K562 (cell line): ENCODE data around the gene ERCC1. TPM values are rescaled to one million over a fixed set of nuclear protein-coding genes. Genes with fewer than 3 reads are reported as not detected.

ENCODE experiments used
- CBX1 ChIP-seq: sonication (generic); IDR thresholded peaks from 2 replicates; pipeline ENCODE4 v1.6.1; 2016; ENCODE audit warnings: antibody characterized with exemption, low read depth, mild to moderate bottlenecking
- ELF1 ChIP-seq: fragments of 200-800 bp; sonication (Bioruptor generic); IDR thresholded peaks from 2 replicates; pipeline ENCODE4 v1.6.1; 2016; ENCODE audit warnings: missing genetic modification characterization, missing compliant biosample characterization
- GABPB1 ChIP-seq: sonication (generic); formaldehyde crosslinking; IDR thresholded peaks from 2 replicates; pipeline ENCODE4 v1.8.0; 2022; ENCODE audit warnings: mild to moderate bottlenecking, missing genetic modification reagents
- GTF2A2 ChIP-seq: IDR thresholded peaks from 2 replicates; pipeline ENCODE4 v1.6.1; 2016; ENCODE audit warnings: mild to moderate bottlenecking, missing genetic modification characterization, missing compliant biosample characterization
- HCFC1 ChIP-seq: IDR thresholded peaks from 2 replicates; pipeline ENCODE4 v1.6.1; 2012; ENCODE audit warnings: low read depth, low read length, improper control_type of control experiment
- HIVEP1 ChIP-seq: fragments of 250-450 bp; sonication (Bioruptor Pico); IDR thresholded peaks from 2 replicates; pipeline ENCODE4 v1.4.0; 2020; ENCODE audit warnings: mild to moderate bottlenecking
- NR2C2 ChIP-seq, 2 experiments: fragments of 200-800 bp in 1 of 2; sonication (Bioruptor generic) in 1 of 2; sonication (generic) in 1 of 2; formaldehyde crosslinking in 1 of 2; IDR thresholded peaks; 2 replicates each; pipeline versions ENCODE4 v1.6.1 to v1.8.0; 2016 to 2022; ENCODE audit warnings: mild to moderate bottlenecking in 1 of 2, missing compliant biosample characterization in 1 of 2, missing genetic modification characterization in 1 of 2, missing genetic modification reagents in 1 of 2
- PYGO2 ChIP-seq: fragments of 450-650 bp; IDR thresholded peaks from 2 replicates; pipeline ENCODE4 v1.6.1; 2016; ENCODE audit warnings: mild to moderate bottlenecking, missing genetic modification characterization, moderate library complexity, missing compliant biosample characterization
- RBBP5 ChIP-seq: fragments of 200-600 bp; sonication (generic); IDR thresholded peaks from 2 replicates; pipeline ENCODE4 v1.6.1; 2012; ENCODE audit warnings: borderline replicate concordance, mild to moderate bottlenecking, low read length, control low read depth, inconsistent platforms; ENCODE audit not compliant: insufficient read depth, poor library complexity, severe bottlenecking
- RBM39 ChIP-seq: fragments of 200-400 bp; formaldehyde crosslinking; optimal IDR thresholded peaks from 2 replicates; pipeline ENCODE3; 2018; ENCODE audit warnings: low read depth, low read length
- RFX1 ChIP-seq: fragments of 450-650 bp; IDR thresholded peaks from 2 replicates; pipeline ENCODE4 v1.6.1; 2016; ENCODE audit warnings: mild to moderate bottlenecking, moderate library complexity
- SLC30A9 ChIP-seq: fragments of 250-450 bp; sonication (Bioruptor Pico); IDR thresholded peaks from 2 replicates; pipeline ENCODE4 v1.8.0; 2022; ENCODE audit warnings: mild to moderate bottlenecking, moderate library complexity
- SMAD2 ChIP-seq: fragments of 150-350 bp; IDR thresholded peaks from 2 replicates; pipeline ENCODE4 v1.6.1; 2014; ENCODE audit warnings: low read depth, mild to moderate bottlenecking, low read length
- YY1 ChIP-seq, 3 experiments: IDR thresholded peaks; 2 replicates each; pipeline ENCODE4 v1.6.1; 2011; ENCODE audit warnings: low read length in 2 of 3, mild to moderate bottlenecking in 2 of 3, moderate library complexity in 2 of 3, borderline replicate concordance in 1 of 3, control low read depth in 1 of 3, low read depth in 1 of 3; ENCODE audit not compliant: insufficient read depth in 3 of 3, insufficient replicate concordance in 2 of 3, control insufficient read depth in 1 of 3, insufficient read length in 1 of 3; ENCODE audit errors: extremely low read depth in 1 of 3
- ZNF764 ChIP-seq: fragments of 250-450 bp; sonication (Bioruptor Pico); IDR thresholded peaks from 2 replicates; pipeline ENCODE4 v1.4.0; 2020; ENCODE audit warnings: low read depth, mild to moderate bottlenecking, moderate library complexity
- polyA plus RNA-seq, 8 experiments: library from polyadenylated mRNA; depleted of rRNA in 4 of 8; stranded (reverse) in 5 of 8; unstranded in 3 of 8; fragments of >200 nt; fragmentation: Nextera tagmentation in 2 of 8; fragmentation: Illumina TruSeq in 1 of 8; extraction: Ambion mirVana in 2 of 8; extraction: Trizol in 1 of 8; gene quantifications; 2 replicates each; pipeline versions ENCODE4 v1.2.1 to v1.2.3, GENCODE V29; 2011 to 2014; ENCODE audit warnings: inconsistent platforms in 1 of 8, missing spikeins in 1 of 8
- total RNA-seq, 7 experiments: library from RNA; depleted of rRNA in 6 of 7; stranded (reverse); fragments of >200 nt in 6 of 7; fragmentation: Illumina TruSeq in 2 of 7; extraction: Trizol in 2 of 7; gene quantifications; 2 replicates each; pipeline versions ENCODE4 v1.2.1 to v1.2.3, GENCODE V29; 2011 to 2021; ENCODE audit warnings: low replicate concordance in 1 of 7
- TF ChIP-seq, protein P1 (sequence below): fragments of 450-650 bp; IDR thresholded peaks from 2 replicates; pipeline ENCODE4 v1.6.1; 2016; ENCODE audit warnings: borderline replicate concordance
- TF ChIP-seq, protein P2 (sequence below): fragments of 200-400 bp; formaldehyde crosslinking; IDR thresholded peaks from 2 replicates; pipeline ENCODE4 v1.6.1; 2017; ENCODE audit warnings: mild to moderate bottlenecking, low read depth, low read length, moderate library complexity
- TF ChIP-seq, protein P3 (sequence below): sonication (generic); formaldehyde crosslinking; IDR thresholded peaks from 2 replicates; pipeline ENCODE4 v1.8.1; 2023; ENCODE audit warnings: mild to moderate bottlenecking, missing genetic modification reagents
- TF ChIP-seq, protein P4 (sequence below): fragments of 450-650 bp; conservative IDR thresholded peaks from 2 replicates; pipeline ENCODE4 v1.6.1; 2016; ENCODE audit warnings: missing genetic modification characterization, low read depth, mild to moderate bottlenecking, missing compliant biosample characterization, moderate library complexity

The ERCC1 gene
- total and polyA plus RNA-seq, 9 of the 15 experiments (the other 6 are each of a cell fraction or from before 2014, with no cell fraction given), result 9.3 to 92.6 (median 60.0) TPM

DNA sequence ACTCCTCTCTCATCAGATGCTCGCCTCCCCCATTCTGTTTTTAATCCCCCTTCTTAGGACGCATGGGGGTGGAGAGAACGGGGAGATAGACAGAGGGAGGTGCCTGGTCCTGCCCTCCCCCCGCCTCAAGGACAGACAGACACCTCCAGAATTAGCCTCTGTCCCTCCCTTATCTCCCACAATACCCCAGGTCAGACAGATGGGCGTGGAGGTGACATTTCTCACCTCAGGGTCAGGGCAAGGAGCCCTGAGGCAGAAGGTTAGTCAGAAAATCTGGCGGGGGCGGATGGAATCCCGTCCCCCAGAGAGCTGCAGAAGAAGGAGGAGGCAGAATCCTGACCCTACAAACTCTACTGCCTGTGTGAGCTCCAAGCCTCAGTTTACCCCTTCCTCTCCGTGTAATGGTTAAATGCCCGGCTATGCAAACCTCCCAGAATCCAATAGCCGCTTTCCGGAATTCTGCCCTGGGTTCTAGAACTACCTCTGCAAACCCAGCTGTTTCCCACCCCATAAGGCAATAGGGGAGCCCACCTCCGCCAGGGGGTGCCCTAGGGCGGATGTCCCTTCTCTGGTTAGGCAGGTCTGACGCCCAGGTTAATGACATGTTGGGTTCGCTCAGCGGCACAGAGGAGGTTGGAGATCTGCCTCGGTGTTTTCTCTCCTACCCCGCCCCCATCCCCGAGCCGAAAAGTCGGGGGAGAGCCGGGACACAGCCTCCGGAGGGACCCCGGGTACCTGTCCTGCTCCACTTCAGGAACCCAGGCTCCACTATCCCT is 19.7 kb downstream of the ERCC1 start (continued):
- TF ChIP-seq, protein P1, sequence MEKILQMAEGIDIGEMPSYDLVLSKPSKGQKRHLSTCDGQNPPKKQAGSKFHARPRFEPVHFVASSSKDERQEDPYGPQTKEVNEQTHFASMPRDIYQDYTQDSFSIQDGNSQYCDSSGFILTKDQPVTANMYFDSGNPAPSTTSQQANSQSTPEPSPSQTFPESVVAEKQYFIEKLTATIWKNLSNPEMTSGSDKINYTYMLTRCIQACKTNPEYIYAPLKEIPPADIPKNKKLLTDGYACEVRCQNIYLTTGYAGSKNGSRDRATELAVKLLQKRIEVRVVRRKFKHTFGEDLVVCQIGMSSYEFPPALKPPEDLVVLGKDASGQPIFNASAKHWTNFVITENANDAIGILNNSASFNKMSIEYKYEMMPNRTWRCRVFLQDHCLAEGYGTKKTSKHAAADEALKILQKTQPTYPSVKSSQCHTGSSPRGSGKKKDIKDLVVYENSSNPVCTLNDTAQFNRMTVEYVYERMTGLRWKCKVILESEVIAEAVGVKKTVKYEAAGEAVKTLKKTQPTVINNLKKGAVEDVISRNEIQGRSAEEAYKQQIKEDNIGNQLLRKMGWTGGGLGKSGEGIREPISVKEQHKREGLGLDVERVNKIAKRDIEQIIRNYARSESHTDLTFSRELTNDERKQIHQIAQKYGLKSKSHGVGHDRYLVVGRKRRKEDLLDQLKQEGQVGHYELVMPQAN, result peak; percentile 56; the same call in 1 of the 2 replicates
- TF ChIP-seq ELF1 (peak; percentile 42; the same call in 1 of the 2 replicates), RFX1 (no peak), PYGO2 (tag) (no peak), HIVEP1 (CRISPR knock-in tag) (no peak), SLC30A9 (CRISPR knock-in tag) (no peak), CBX1 (no peak), ZNF764 (CRISPR knock-in tag) (0 out of 2 replicates have a peak, but pooled peaks have one; percentile 50), YY1 (IDR thresholded peaks at IDR 0.05; ENCODE audit: borderline replicate concordance in 1 of 3, control insufficient read depth in 1 of 3, extremely low read depth in 1 of 3, insufficient read depth in 3 of 3, insufficient read length in 1 of 3, insufficient replicate concordance in 2 of 3, low read depth in 1 of 3, low read length in 2 of 3) (no peak), HCFC1 (peak; percentile 6), NR2C2 (CRISPR knock-in tag; IDR thresholded peaks at IDR 0.05) (no peak), NR2C2 (tag; IDR thresholded peaks at IDR 0.05) (peak; percentile 64; the same call in 1 of the 2 replicates), GTF2A2 (tag) (no peak), GABPB1 (CRISPR knock-in tag) (no peak), SMAD2 (no peak), RBM39 (peak; percentile 42), RBBP5 (no peak)
- TF ChIP-seq, protein P2, sequence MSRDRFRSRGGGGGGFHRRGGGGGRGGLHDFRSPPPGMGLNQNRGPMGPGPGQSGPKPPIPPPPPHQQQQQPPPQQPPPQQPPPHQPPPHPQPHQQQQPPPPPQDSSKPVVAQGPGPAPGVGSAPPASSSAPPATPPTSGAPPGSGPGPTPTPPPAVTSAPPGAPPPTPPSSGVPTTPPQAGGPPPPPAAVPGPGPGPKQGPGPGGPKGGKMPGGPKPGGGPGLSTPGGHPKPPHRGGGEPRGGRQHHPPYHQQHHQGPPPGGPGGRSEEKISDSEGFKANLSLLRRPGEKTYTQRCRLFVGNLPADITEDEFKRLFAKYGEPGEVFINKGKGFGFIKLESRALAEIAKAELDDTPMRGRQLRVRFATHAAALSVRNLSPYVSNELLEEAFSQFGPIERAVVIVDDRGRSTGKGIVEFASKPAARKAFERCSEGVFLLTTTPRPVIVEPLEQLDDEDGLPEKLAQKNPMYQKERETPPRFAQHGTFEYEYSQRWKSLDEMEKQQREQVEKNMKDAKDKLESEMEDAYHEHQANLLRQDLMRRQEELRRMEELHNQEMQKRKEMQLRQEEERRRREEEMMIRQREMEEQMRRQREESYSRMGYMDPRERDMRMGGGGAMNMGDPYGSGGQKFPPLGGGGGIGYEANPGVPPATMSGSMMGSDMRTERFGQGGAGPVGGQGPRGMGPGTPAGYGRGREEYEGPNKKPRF, result no peak
- TF ChIP-seq, protein P3, sequence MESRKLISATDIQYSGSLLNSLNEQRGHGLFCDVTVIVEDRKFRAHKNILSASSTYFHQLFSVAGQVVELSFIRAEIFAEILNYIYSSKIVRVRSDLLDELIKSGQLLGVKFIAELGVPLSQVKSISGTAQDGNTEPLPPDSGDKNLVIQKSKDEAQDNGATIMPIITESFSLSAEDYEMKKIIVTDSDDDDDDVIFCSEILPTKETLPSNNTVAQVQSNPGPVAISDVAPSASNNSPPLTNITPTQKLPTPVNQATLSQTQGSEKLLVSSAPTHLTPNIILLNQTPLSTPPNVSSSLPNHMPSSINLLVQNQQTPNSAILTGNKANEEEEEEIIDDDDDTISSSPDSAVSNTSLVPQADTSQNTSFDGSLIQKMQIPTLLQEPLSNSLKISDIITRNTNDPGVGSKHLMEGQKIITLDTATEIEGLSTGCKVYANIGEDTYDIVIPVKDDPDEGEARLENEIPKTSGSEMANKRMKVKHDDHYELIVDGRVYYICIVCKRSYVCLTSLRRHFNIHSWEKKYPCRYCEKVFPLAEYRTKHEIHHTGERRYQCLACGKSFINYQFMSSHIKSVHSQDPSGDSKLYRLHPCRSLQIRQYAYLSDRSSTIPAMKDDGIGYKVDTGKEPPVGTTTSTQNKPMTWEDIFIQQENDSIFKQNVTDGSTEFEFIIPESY (CRISPR knock-in tag), result no peak
- TF ChIP-seq, protein P4, sequence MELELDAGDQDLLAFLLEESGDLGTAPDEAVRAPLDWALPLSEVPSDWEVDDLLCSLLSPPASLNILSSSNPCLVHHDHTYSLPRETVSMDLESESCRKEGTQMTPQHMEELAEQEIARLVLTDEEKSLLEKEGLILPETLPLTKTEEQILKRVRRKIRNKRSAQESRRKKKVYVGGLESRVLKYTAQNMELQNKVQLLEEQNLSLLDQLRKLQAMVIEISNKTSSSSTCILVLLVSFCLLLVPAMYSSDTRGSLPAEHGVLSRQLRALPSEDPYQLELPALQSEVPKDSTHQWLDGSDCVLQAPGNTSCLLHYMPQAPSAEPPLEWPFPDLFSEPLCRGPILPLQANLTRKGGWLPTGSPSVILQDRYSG, result no peak
